ENCODE data around the gene VEGFA.

VEGFA gene

DNA sequence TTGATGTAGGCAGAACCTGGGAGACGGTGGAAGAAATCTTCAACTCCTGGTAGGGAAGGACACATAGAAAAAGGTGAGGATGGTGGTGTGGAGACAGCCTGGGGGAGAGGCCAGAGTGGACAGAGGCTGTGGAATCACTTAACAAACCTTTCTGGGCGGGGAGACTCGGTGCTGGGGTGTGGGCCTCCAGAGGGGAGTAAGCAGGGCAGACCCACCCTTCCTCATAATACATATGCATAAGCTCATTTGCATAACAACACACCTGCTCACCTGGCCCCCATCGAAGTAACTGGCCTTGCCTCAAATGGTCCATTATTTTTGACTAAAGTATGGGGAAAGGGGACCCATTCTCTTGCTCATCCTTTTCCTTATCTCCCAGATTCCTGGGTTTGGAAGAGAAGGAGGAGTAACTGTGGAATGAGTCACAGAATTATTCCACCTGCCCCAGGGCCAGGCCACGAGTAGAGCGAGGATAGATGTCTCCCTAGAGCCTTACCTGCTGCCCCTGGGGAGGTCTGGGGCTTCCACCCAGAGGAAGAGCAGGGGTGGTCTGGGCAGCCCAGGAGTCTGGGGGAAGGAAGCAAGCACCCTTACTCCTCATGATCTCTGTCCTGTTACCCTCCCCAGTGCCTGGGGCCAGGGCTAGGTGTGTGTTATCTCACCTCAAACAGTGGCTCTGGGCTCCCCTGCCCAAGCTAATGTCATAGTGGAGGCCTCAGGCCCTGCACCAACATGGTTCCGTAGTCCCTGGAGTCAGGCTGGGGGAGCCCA is 10.7 kb upstream of the VEGFA start:
- no peak for DNase-seq (ENCODE audit: low spot score)
- no peak overlapping the region for H3K27ac ChIP-seq

DNA sequence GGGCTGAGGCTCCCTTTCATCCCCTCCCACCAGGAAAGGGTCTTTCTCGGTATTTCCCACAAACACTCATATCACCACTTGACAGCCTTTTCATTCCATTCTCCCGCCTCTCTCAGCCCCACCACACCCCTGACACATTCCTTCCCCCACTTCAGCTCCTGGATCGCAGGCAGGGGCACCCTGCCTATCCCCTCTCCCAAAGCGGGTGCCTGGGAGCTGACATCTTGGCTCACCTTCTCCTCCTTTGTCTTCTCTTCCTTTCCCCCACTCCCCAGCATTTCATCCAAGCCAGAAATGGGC is 10.2 kb upstream of the VEGFA start:
- no peak for DNase-seq (ENCODE audit: low spot score)
- TF ChIP-seq, protein P1, sequence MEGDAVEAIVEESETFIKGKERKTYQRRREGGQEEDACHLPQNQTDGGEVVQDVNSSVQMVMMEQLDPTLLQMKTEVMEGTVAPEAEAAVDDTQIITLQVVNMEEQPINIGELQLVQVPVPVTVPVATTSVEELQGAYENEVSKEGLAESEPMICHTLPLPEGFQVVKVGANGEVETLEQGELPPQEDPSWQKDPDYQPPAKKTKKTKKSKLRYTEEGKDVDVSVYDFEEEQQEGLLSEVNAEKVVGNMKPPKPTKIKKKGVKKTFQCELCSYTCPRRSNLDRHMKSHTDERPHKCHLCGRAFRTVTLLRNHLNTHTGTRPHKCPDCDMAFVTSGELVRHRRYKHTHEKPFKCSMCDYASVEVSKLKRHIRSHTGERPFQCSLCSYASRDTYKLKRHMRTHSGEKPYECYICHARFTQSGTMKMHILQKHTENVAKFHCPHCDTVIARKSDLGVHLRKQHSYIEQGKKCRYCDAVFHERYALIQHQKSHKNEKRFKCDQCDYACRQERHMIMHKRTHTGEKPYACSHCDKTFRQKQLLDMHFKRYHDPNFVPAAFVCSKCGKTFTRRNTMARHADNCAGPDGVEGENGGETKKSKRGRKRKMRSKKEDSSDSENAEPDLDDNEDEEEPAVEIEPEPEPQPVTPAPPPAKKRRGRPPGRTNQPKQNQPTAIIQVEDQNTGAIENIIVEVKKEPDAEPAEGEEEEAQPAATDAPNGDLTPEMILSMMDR (IDR thresholded peaks at IDR 0.05), result no peak
- Histone ChIP-seq H3K4me3 (no peak overlapping the region), H3K27ac (no peak overlapping the region)

More for the DNA sequence above, 10.7 kb upstream of the VEGFA start:
- TF ChIP-seq, protein P1 (IDR thresholded peaks at IDR 0.05), result no peak
- H3K4me3 ChIP-seq, result no peak overlapping the region

DNA sequence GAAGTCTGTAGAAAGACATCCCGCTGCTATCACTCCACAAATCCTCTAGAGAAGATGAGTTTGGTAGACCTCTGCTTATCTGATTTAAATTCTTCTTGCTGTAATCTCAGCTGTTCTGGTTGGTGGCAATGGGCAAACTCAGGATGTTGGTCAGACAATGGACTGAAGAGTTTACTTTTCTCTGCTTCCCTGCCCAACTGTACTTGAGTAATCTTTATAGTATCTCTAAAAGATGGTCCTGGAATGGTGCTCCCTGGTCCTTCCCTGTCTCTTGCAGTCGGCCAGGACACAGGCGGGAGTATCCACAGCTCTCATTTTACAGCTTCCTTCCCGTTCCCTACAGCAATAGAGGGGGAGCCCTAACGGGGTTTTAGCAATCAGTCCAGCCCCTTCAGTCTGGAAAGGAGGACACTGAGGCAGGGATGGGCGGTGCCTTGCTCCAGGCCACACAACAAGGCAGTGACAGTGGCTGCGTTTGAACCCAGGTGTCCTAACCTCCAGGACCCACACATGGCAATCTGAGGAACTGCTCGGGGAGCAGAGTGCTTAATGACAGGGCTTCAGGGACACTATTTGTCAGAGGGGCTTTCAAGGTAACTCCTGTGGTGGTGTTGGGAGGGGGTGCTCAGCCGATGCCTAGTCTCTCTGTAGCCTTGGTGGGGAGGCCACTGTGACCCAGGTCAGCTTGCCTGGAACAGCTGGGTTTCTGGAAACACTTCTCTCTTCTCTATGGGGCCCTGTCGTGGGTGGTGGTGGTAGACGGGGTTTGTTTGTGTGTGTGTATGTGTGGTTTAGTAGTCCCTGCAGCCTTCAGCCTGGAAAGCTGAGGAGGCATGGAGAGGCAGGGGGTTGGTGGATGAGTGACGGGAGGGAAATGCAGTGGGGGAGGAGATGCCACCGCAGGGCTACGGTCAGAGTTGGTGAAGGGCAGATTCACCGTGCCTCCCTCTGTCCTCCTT is 9.5 kb upstream of the VEGFA start:
- TF ChIP-seq, protein P1 (IDR thresholded peaks at IDR 0.05), result no peak
- H3K27ac ChIP-seq, result no peak overlapping the region
- DNase-seq (ENCODE audit: low spot score), result no peak
- no peak overlapping the region for H3K4me3 ChIP-seq

DNA sequence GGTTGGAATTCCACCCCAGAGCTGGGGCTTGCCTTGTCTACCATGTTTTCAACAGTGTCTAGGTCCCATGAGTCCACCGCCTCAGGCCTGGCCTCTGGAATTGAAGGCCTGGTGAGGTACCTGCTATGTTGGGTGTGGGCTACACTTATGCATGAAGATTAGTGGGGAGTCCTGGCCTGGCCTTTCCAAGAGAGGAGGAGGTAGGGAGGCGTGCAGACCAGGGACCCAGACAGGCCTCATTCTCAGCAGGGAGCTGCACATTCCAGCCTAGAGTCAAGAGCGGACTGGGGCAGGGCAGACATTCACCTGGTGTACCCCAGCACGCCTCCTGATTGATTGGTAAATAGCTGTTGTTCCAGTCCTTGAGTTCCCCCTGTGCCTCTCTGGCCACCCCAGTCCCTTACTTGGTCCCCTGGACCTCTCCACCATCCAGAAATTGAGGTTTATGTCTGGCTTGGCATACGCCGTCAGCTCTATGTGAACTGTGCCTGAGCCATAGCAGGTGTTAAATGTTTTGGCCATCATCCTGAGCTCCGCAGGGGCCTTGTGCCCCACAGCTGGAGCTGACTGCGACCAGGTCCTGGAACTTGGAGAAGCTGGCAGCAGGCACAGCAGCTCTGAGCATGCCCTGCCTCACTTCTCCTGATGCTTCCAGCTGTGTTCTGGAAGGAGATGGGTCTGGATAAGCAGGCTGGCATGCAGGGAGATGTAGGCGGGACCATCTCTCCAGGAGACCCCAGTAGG is 8.2 kb upstream of the VEGFA start:
- Histone ChIP-seq H3K4me3 (no peak overlapping the region), H3K27ac (no peak overlapping the region)
- TF ChIP-seq, protein P1 (IDR thresholded peaks at IDR 0.05), result no peak
- DNase-seq (ENCODE audit: low spot score), result no peak

DNA sequence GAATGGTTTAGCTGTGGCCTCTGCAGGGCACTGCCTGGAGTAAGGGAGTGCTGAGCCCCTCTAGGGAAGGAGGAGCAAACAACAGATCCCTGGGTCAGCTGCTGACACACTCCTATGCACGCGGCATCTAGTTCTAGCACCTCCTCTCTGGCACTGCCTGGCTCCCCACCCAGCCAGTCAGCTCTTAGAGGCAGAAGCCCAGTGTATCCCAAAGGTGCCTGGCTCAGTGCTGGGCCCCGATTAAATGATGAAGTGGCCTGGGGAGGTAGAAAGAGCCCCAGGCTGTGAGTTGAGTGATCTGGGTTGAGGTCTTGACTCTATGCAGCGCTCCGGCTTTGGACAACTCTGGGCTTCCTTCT is 7.6 kb upstream of the VEGFA start:
- TF ChIP-seq, protein P1 (IDR thresholded peaks at IDR 0.05), result no peak

DNA sequence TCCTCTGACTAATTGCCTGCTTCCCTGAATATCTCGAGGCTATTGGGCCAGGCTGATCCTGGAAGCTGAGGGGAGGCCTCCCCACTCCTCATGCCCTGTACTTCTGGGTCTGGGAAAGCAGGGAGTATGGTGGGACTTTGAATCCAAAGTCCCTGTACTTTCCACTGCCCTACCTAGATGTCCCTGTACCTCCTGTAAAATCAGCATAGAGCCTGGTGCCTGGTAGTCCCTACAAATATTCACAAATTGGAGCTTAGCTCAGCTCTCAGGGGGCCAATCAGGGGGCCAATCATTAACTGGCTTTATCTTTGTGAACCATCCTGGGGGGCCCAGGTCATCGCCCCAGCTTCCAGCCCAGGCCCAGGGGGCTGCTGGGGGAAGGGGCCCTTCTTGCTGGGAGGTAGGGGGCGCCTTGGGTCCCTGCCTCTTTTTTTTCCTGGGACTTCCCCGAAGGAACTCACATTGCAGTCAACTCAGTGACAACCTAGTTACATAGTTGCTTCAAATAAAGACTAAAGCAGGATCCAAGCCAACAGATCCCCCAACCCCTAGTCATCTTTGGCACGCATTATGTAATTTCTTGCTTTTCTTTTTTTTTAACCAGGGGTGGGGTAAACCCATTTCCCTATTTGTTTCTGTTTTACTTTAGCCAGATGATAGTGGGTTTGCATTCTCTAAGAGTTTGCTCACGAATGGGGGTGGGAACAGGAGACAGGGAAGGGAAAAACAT is 6.9 kb upstream of the VEGFA start:
- DNase-seq (ENCODE audit: low spot score), result no peak

More for the DNA sequence above, 7.6 kb upstream of the VEGFA start:
- DNase-seq (ENCODE audit: low spot score), result no peak
- no peak overlapping the region for H3K27ac ChIP-seq
- no peak overlapping the region for H3K4me3 ChIP-seq

More for the DNA sequence above, 6.9 kb upstream of the VEGFA start:
- H3K27ac ChIP-seq, result no peak overlapping the region
- no peak overlapping the region for H3K4me3 ChIP-seq
- TF ChIP-seq, protein P1 (IDR thresholded peaks at IDR 0.05), result no peak
